Measurements from ENCODE around the gene LSMEM2. TPM values are rescaled to one million over a fixed set of nuclear protein-coding genes. Genes with fewer than 3 reads are reported as not detected.

The LSMEM2 gene
- total and polyA plus RNA-seq, 3 experiments from 2014 or later = not detected

- peaks cover 0 to 3% (median 2%) of the 10 kb centered on the region in 3 donors for H3K36me3 Mint-ChIP-seq
- H3K4me1 ChIP-seq (ENCODE audit: insufficient read depth, low read length) = peaks cover 35% of the 10 kb centered on the region
- peaks cover 0 to 2% of the 10 kb centered on the region in 2 donors for H3K27me3 Mint-ChIP-seq
- ChIA-PET POLR2A (interaction anchor here (0.6 to 5.2 kb wide), 3 partner anchors 9 to 26 kb away, joined by 4 to 31 read pairs (median 4); partner anchors contain the start of genes HYAL3, IFRD2 and NAA80), CTCF (interaction anchor here (1.0 to 3.1 kb wide), 6 partner anchors 12 to 72 kb away, joined by 3 to 16 read pairs (median 5); partner anchors contain the start of genes HYAL3 and NAA80)
- no peak overlapping the region for H3K27ac ChIP-seq (ENCODE audit: low read depth, low read length)
- H3K4me1 Mint-ChIP-seq = peaks cover 41 to 66% (median 58%) of the 10 kb centered on the region in 3 donors
- no peak for DNase-seq
- peak overlapping the region in 2 of 7 donors; percentile 25 to 37 for H3K4me3 Mint-ChIP-seq
- no peak overlapping the region for H3K4me3 ChIP-seq (ENCODE audit: low read length)
- H3K27me3 ChIP-seq (ENCODE audit: insufficient read depth, low read length, poor library complexity, severe bottlenecking) = no peaks in the 10 kb centered on the region
- H3K36me3 ChIP-seq (ENCODE audit: insufficient read depth, low read length) = no peaks in the 10 kb centered on the region
- H3K27ac Mint-ChIP-seq = peak overlapping the region in 2 of 8 donors; percentile 24 to 43
- H3K9me3 Mint-ChIP-seq = no peaks in the 10 kb centered on the region
- no peaks in the 10 kb centered on the region for H3K9me3 ChIP-seq (ENCODE audit: low read length)
Measured at GRCh38 chr3:50318163-50318562, 39.3 kb downstream of the LSMEM2 start.

- Histone ChIP-seq H3K27ac (ENCODE audit: low read depth, low read length) (no peak overlapping the region), H3K4me1 (ENCODE audit: insufficient read depth, low read length) (peaks cover 35% of the 10 kb centered on the region), H3K27me3 (ENCODE audit: insufficient read depth, low read length, poor library complexity, severe bottlenecking) (no peaks in the 10 kb centered on the region), H3K36me3 (ENCODE audit: insufficient read depth, low read length) (no peaks in the 10 kb centered on the region), H3K4me3 (ENCODE audit: low read length) (no peak overlapping the region), H3K9me3 (ENCODE audit: low read length) (no peaks in the 10 kb centered on the region)
- peaks cover 0 to 2% of the 10 kb centered on the region in 2 donors for H3K27me3 Mint-ChIP-seq
- H3K4me3 Mint-ChIP-seq = peak overlapping the region in 6 of 7 donors; percentile 14 to 38 (median 31)
- ChIA-PET CTCF (interaction anchor here (2.0 to 3.1 kb wide), 4 partner anchors 10 to 20 kb away, joined by 4 to 16 read pairs (median 8); partner anchors contain the start of genes HYAL3, NAA80 and TUSC2), POLR2A (interaction anchor here (1.3 to 5.2 kb wide), 2 partner anchors 20 to 26 kb away, joined by 4 to 31 read pairs; partner anchors contain the start of genes HYAL3, IFRD2 and NAA80)
- DNase-seq = no peak
- peaks cover 41 to 67% (median 57%) of the 10 kb centered on the region in 3 donors for H3K4me1 Mint-ChIP-seq
- no peaks in the 10 kb centered on the region for H3K9me3 Mint-ChIP-seq
- peaks cover 0 to 3% (median 2%) of the 10 kb centered on the region in 3 donors for H3K36me3 Mint-ChIP-seq
- peak overlapping the region in 3 of 8 donors; percentile 43 to 75 (median 57) for H3K27ac Mint-ChIP-seq
Measured at GRCh38 chr3:50318615-50319014, 39.7 kb downstream of the LSMEM2 start.

- H3K4me3 Mint-ChIP-seq = peak overlapping the region; percentile 54 to 94 (median 92)
Measured at GRCh38 chr3:50319181-50319893, 40.5 kb downstream of the LSMEM2 start.

GRCh38 chr3:50319894-50320625, 41.2 kb downstream of the LSMEM2 start:
- H3K4me1 ChIP-seq (ENCODE audit: insufficient read depth, low read length) = peaks cover 35% of the 10 kb centered on the region
- peaks cover 0 to 3% of the 10 kb centered on the region in 2 donors for H3K27me3 Mint-ChIP-seq
- no peaks in the 10 kb centered on the region for H3K9me3 Mint-ChIP-seq
- DNase-seq = no peak
- H3K4me3 ChIP-seq (ENCODE audit: low read length) = peak overlapping the region; percentile 91
- no peaks in the 10 kb centered on the region for H3K36me3 ChIP-seq (ENCODE audit: insufficient read depth, low read length)
- H3K27me3 ChIP-seq (ENCODE audit: insufficient read depth, low read length, poor library complexity, severe bottlenecking) = no peaks in the 10 kb centered on the region
- peak overlapping the region; percentile 88 for H3K27ac ChIP-seq (ENCODE audit: low read depth, low read length)
- H3K36me3 Mint-ChIP-seq = peaks cover 0 to 8% (median 2%) of the 10 kb centered on the region in 3 donors
- ChIA-PET CTCF (interaction anchor here (1.0 to 2.0 kb wide), 4 partner anchors 9 to 73 kb away, joined by 3 to 8 read pairs (median 4); partner anchors contain the start of genes CYB561D2, NPRL2, RASSF1 and TUSC2), POLR2A (interaction anchor here (0.5 to 5.2 kb wide), 4 partner anchors 14 to 34 kb away, joined by 3 to 31 read pairs (median 10); partner anchors contain the start of genes HYAL3 and NAA80)
- H3K4me3 Mint-ChIP-seq = peak overlapping the region; percentile 85 to 94 (median 92)
- peaks cover 41 to 68% (median 53%) of the 10 kb centered on the region in 3 donors for H3K4me1 Mint-ChIP-seq
- H3K9me3 ChIP-seq (ENCODE audit: low read length) = no peaks in the 10 kb centered on the region
- peak overlapping the region in 5 of 8 donors; percentile 47 to 93 (median 79) for H3K27ac Mint-ChIP-seq

More at GRCh38 chr3:50319181-50319893, 40.5 kb downstream of the LSMEM2 start:
- Histone ChIP-seq H3K9me3 (ENCODE audit: low read length) (no peaks in the 10 kb centered on the region), H3K27me3 (ENCODE audit: insufficient read depth, low read length, poor library complexity, severe bottlenecking) (no peaks in the 10 kb centered on the region), H3K4me1 (ENCODE audit: insufficient read depth, low read length) (peaks cover 35% of the 10 kb centered on the region), H3K36me3 (ENCODE audit: insufficient read depth, low read length) (no peaks in the 10 kb centered on the region), H3K4me3 (ENCODE audit: low read length) (no peak overlapping the region), H3K27ac (ENCODE audit: low read depth, low read length) (no peak overlapping the region)
- H3K9me3 Mint-ChIP-seq = no peaks in the 10 kb centered on the region
- peaks cover 0 to 3% (median 2%) of the 10 kb centered on the region in 3 donors for H3K36me3 Mint-ChIP-seq
- no peak for DNase-seq
- POLR2A ChIA-PET = interaction anchor here (1.3 to 5.2 kb wide), 2 partner anchors 20 to 27 kb away, joined by 4 to 31 read pairs; partner anchors contain the start of genes HYAL3, IFRD2 and NAA80
- H3K27me3 Mint-ChIP-seq = peaks cover 0 to 3% of the 10 kb centered on the region in 2 donors
- peak overlapping the region in 5 of 8 donors; percentile 29 to 75 (median 56) for H3K27ac Mint-ChIP-seq
- CTCF ChIA-PET = interaction anchor here (1.1 to 3.1 kb wide), 3 partner anchors 9 to 21 kb away, joined by 3 to 16 read pairs (median 8); partner anchors contain the start of genes HYAL3, NAA80, RASSF1 and TUSC2
- H3K4me1 Mint-ChIP-seq = peaks cover 38 to 64% (median 50%) of the 10 kb centered on the region in 3 donors

GRCh38 chr3:50320853-50321335, 42.0 kb downstream of the LSMEM2 start:
- Histone ChIP-seq H3K9me3 (ENCODE audit: low read length) (no peaks in the 10 kb centered on the region), H3K4me3 (ENCODE audit: low read length) (peak overlapping the region; percentile 91), H3K27me3 (ENCODE audit: insufficient read depth, low read length, poor library complexity, severe bottlenecking) (no peaks in the 10 kb centered on the region), H3K27ac (ENCODE audit: low read depth, low read length) (peak overlapping the region; percentile 88), H3K4me1 (ENCODE audit: insufficient read depth, low read length) (peaks cover 35% of the 10 kb centered on the region), H3K36me3 (ENCODE audit: insufficient read depth, low read length) (peaks cover 2% of the 10 kb centered on the region)
- ChIA-PET POLR2A (interaction anchor here (0.5 to 2.3 kb wide), 6 partner anchors 15 to 76 kb away, joined by 3 to 12 read pairs (median 4); partner anchors contain the start of genes CYB561D2, HYAL3, NAA80 and NPRL2), CTCF (interaction anchor here (1.0 to 2.0 kb wide), 7 partner anchors 16 to 74 kb away, joined by 3 to 9 read pairs (median 4); partner anchors contain the start of genes CYB561D2, HYAL3, NAA80 and NPRL2)
- peak overlapping the region; percentile 85 to 94 (median 92) for H3K4me3 Mint-ChIP-seq
- H3K27me3 Mint-ChIP-seq = peaks cover 0 to 3% of the 10 kb centered on the region in 2 donors
- H3K36me3 Mint-ChIP-seq = peaks cover 0 to 14% (median 2%) of the 10 kb centered on the region in 3 donors
- H3K9me3 Mint-ChIP-seq = no peaks in the 10 kb centered on the region
- H3K4me1 Mint-ChIP-seq = peaks cover 37 to 62% (median 48%) of the 10 kb centered on the region in 3 donors
- DNase-seq = peak in 4 of 5 donors; percentile 46 to 72 (median 54)
- H3K27ac Mint-ChIP-seq = peak overlapping the region; percentile 73 to 93 (median 87)

- CTCF ChIA-PET = interaction anchor here (1.4 to 2.0 kb wide), 6 partner anchors 11 to 29 kb away, joined by 3 to 9 read pairs (median 5); partner anchors contain the start of genes CYB561D2, HYAL3, NAA80 and NPRL2
- Histone ChIP-seq H3K36me3 (ENCODE audit: insufficient read depth, low read length) (peaks cover 4% of the 10 kb centered on the region), H3K27me3 (ENCODE audit: insufficient read depth, low read length, poor library complexity, severe bottlenecking) (no peaks in the 10 kb centered on the region), H3K27ac (ENCODE audit: low read depth, low read length) (peak overlapping the region; percentile 88), H3K9me3 (ENCODE audit: low read length) (no peaks in the 10 kb centered on the region), H3K4me1 (ENCODE audit: insufficient read depth, low read length) (peaks cover 29% of the 10 kb centered on the region), H3K4me3 (ENCODE audit: low read length) (peak overlapping the region; percentile 91)
- Mint-ChIP-seq H3K36me3 (peaks cover 0 to 19% (median 0%) of the 10 kb centered on the region in 3 donors), H3K27me3 (peaks cover 0 to 3% of the 10 kb centered on the region in 2 donors), H3K4me1 (peaks cover 36 to 60% (median 44%) of the 10 kb centered on the region in 3 donors), H3K4me3 (peak overlapping the region; percentile 80 to 93 (median 87)), H3K27ac (peak overlapping the region in 7 of 8 donors; percentile 78 to 98 (median 91)), H3K9me3 (no peaks in the 10 kb centered on the region)
- POLR2A ChIA-PET = interaction anchor here (0.5 to 2.3 kb wide), 4 partner anchors 15 to 76 kb away, joined by 4 to 9 read pairs (median 4); partner anchors contain the start of genes CYB561D2, HYAL3, NAA80 and NPRL2
- DNase-seq = peak; percentile 70 to 84 (median 76)
Measured at GRCh38 chr3:50321336-50322114, 42.6 kb downstream of the LSMEM2 start.

Measured in CD8-positive, alpha-beta memory T cell (primary cell).